NCI-H82 (cell line): ENCODE measurements around the gene LMBR1L.

Experiments used
- DNase-seq: peaks from one replicate; lab custom pipeline; 2025; lab: John Stamatoyannopoulos, UW

LMBR1L gene

GRCh38 chr12:49111206-49111605 lies 559 bp upstream of the LMBR1L start:
- DNase-seq, result no peak

GRCh38 chr12:49109641-49110463 lies 795 bp downstream of the LMBR1L start:
- DNase-seq, result peak; percentile 68

DNA sequence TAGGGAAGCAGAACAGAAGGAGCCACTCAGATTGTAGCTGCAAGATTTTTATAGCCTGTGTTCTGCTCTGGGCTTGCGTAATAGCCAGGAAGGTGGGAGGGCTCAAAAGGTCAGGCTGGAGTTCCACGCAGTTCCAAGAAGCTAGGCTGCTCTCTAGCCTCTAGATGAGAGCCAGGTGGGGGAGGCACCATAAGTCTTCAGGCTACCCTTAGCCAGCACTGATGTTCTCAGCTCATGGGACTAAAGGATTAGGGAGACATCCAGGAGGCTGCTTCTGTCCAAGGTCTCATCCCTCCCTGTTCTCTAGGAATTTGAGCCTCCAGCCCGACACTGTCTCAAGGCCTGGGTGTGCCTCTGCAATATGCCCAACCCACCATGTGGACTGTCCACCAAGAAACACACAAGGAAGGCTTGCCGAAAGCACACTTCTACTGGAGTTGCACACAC lies 1.7 kb downstream of the LMBR1L start:
- peak; percentile 74 for DNase-seq

DNA sequence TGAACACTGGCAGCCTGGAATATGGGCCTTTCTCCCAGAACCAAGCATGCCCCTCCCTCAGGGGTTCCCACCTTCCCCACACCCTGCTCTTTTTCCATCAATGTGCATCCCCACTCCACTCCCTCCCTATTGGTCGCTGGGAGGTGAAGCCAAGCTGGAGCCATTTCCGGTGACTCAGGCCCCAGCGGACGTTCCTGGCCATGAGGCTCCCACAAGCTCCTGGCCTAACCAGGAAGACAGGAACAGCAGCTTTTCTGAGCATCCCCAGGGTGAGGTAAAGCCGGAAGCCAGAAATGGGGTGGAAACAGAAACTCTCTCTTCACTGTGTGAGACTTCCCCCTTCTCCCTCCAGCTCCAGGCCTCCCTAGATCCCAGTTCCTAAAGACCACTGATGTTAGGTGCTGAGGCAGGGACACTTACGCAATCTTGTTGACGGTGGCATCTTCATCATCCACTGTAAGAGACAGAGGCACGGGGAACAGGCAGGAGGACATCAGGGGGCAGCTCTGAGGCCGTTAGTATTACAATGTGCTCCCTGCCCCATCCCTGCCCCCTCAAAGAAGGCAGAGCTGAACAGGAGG lies 5.1 kb downstream of the LMBR1L start:
- DNase-seq, result no peak

GRCh38 chr12:49104822-49105221 lies 5.8 kb downstream of the LMBR1L start:
- DNase-seq, result no peak

GRCh38 chr12:49100380-49100779 lies 10.3 kb downstream of the LMBR1L start:
- no peak for DNase-seq

- no peak for DNase-seq
These were observed 11.9 kb downstream of the LMBR1L start for GRCh38 chr12:49098703-49099102.

DNA sequence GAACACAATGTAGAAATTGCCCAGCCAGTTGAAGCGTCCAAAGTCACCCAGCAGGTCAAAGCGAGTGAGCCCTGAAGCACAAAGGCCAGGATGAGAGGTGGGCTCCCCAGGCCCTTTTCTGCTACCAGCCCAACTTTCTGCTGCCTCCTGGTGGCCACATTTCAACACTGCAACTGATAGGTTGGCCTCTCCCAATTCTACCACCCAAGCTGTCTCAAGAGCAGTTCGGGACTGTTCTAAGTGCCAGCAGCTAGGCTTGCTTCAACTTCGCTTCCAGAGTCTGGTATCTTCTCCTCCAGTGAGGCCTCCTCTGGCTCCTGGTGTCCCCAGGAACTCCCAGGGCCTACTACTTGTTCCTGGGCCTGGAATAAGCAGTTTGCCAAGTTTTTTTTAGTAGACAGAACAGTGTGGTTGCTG lies 12.6 kb downstream of the LMBR1L start:
- DNase-seq, result peak; percentile 75

DNA sequence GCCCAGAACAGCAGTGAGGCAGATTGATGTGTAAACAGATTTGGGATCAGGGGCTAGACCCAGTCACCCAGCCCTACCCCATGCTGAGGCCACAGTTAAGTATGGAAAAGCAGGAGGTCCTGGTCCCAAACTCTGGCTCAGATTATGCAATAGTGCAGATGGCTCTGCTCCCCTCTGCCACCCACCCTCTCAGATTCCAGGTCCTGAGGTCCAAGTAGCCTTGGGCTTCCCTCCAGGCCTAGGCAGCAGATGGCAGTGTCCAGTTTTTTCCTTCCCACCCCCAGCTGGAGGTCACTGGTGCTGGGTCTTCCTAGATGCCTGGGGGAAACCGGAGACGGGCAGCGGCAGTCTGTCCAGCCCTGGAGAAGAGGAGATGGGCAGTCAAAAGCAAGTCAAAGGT lies 13.3 kb downstream of the LMBR1L start:
- DNase-seq, result no peak

DNA sequence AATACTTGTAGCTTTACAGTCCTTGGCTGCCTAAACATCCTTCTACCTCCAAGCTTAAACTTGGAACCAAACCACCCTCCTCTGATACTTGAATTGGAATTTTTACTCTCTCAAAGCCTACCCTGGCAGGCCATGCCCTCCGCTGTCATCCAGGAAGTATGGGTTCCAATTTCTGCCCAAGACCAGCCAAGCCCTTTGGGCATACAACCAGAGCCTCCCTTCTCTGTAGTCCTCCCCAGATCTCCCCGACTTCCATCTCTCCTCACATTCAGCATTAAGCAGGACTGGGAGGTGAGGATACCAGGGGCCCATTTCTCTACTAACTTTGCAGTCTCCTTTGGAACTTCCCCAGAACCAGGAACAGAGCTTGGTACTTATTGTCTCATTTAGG lies 15.7 kb downstream of the LMBR1L start:
- no peak for DNase-seq

- DNase-seq, result peak; percentile 45
These were observed 16.3 kb downstream of the LMBR1L start, which contains the start of gene DHH for GRCh38 chr12:49094160-49094974. DHH (minus strand) TSS chr12:49094801; CDS start chr12:49094512, 289 bp downstream.

GRCh38 chr12:49093792-49094159 lies 16.9 kb downstream of the LMBR1L start:
- DNase-seq, result peak; percentile 53

DNA sequence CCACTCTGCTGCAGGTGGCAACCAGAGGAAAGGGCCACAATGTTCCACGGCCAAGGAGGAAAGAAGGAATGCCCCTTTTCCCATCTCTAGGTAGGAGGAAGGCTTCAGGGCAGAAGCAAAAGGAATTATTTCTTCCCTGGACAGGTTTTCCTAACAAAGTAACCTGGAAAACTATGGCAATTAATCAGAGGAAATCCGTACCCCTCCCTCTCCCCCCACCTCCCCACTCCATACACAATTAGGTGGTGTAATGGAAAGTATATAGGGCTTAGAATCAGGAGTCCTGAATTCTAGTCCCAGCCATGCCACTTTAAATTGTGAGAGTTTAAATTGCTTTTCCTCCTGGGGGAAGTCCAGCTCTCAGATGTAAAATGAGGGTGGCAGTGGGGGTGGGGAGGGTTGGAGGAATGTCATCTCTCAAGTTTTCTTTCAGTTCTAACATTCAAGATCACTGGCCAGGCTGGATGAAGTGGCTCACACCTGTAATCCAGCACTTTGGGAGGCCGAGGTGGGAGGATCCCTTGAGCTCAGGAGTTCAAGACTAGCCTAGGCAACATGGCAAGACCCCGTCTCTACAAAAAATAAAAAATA lies 17.7 kb downstream of the LMBR1L start:
- DNase-seq, result no peak

GRCh38 chr12:49092086-49092815 lies 18.4 kb downstream of the LMBR1L start:
- peak; percentile 84 for DNase-seq

GRCh38 chr12:49091836-49092085 lies 18.9 kb downstream of the LMBR1L start:
- no peak for DNase-seq

- no peak for DNase-seq
These were observed 19.4 kb downstream of the LMBR1L start for GRCh38 chr12:49091056-49091835.

DNA sequence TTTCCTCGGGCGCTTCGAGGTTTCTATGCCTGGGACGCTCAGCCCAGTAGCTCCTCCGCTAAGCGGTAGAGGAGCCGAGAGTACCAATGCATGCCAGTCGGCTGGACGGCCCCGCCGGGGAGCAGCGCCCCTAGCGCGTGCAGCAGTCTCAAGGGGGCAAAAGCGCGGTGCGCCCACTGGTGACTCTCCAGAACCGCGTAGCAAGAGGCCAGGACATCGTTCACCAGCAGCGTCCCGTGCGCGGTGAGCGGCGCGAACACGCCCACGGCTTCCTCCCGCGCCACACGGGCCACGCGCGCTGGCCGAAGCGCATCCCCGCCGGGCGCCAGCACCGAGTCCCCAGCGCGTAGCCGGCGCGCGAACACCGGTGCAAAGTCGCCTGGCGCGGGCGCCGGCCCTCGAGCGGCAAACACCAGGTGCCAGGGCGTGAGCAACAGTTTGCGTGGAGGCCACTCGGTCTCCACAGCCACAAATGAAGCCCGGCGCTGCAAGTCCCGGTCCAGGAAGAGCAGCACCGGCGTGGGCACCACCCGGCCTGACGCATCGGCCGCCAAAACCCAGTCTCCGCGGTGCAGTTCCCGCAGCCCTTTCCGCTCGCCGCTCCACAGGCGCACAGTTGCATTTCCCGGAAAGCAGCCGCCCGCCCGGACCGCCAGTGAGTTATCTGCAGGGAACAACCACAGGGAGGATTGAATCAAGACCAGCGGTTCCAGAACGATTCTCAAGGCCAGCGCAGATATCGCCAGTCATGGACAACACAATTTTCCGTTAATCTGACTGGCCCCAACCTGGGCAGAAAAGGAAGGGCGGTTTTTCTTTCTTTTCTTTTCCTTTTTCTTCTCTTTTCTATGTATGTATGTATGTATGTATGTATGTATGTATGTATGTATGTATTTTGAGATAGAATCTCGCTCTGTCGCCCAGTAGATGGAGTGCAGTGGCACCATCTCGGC lies 20.6 kb downstream of the LMBR1L start:
- peak; percentile 48 for DNase-seq

DNA sequence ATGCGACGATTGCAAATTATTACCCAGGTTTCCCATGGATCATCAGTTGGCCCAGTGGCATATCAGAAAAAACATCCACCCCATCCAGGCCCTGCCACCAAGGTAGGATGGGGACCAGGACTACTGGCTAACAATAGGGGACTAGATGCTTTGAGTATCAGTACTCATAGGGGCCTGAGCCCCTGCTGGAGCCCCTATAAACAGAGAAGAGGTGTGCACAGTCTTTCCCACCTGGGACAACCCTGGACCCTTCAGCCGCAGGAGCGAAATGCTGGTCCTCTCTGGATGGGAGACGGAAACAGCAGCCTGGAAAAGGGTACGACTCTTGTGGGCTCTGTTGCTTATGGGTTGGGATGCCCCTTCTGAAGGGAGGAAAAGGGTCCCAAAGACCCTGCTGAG lies 21.7 kb downstream of the LMBR1L start:
- no peak for DNase-seq

- peak; percentile 98 for DNase-seq
These were observed 22.3 kb downstream of the LMBR1L start for GRCh38 chr12:49088150-49088931.
